Osteocyte (in vitro differentiated cells): ENCODE data around the gene FNDC3B. TPM values are rescaled to one million over a fixed set of nuclear protein-coding genes. Genes with fewer than 3 reads are reported as not detected.

Experiments
- DNase-seq: peaks from one replicate; pipeline ENCODE4 v3.0.0; 2021; ENCODE audit warnings: mixed read lengths; ENCODE audit not compliant: unreplicated experiment; ENCODE audit errors: extremely low spot score
- H3K27ac Mint-ChIP-seq: one replicate; pipeline ENCODE4 v1.8.0; 2021; ENCODE audit warnings: mild to moderate bottlenecking, mixed read lengths; ENCODE audit not compliant: unreplicated experiment
- H3K27me3 Mint-ChIP-seq: one replicate; pipeline ENCODE4 v1.8.0; 2021; ENCODE audit warnings: mixed read lengths; ENCODE audit not compliant: unreplicated experiment
- H3K36me3 Mint-ChIP-seq: one replicate; pipeline ENCODE4 v1.8.0; 2021; ENCODE audit warnings: mixed read lengths; ENCODE audit not compliant: unreplicated experiment
- H3K4me1 Mint-ChIP-seq: one replicate; pipeline ENCODE4 v1.8.0; 2021; ENCODE audit warnings: mixed read lengths; ENCODE audit not compliant: unreplicated experiment
- H3K4me3 Mint-ChIP-seq: one replicate; pipeline ENCODE4 v1.8.0; 2021; ENCODE audit warnings: mild to moderate bottlenecking, moderate library complexity, mixed read lengths; ENCODE audit not compliant: unreplicated experiment
- H3K9me3 Mint-ChIP-seq: one replicate; pipeline ENCODE4 v1.8.0; 2021; ENCODE audit warnings: mixed read lengths; ENCODE audit not compliant: unreplicated experiment
- CTCF ChIP-seq: fragments of 200-600 bp; sonication (generic); IDR thresholded peaks from 2 replicates; pipeline ENCODE4 v1.5.0; 2021; ENCODE audit warnings: antibody characterized with exemption, mild to moderate bottlenecking, moderate library complexity
- total RNA-seq: library from RNA; stranded (reverse); gene quantifications from 2 replicates; pipeline ENCODE4 v1.2.1, GENCODE V29; 2021

The FNDC3B gene
- total RNA-seq, 1 donor from 2014 or later: 240 TPM

- Mint-ChIP-seq H3K4me1 (peaks cover 86% of the 10 kb centered on the region), H3K36me3 (peaks cover 7% of the 10 kb centered on the region), H3K27me3 (no peaks in the 10 kb centered on the region), H3K27ac (peak overlapping the region; percentile 87), H3K4me3 (no peak overlapping the region), H3K9me3 (no peaks in the 10 kb centered on the region)
- no peak for DNase-seq
- no peak for TF ChIP-seq CTCF
Observed at GRCh38 chr3:172102883-172103310, 63.5 kb downstream of the FNDC3B start.

GRCh38 chr3:172103724-172104123 lies 64.3 kb downstream of the FNDC3B start:
- no peak for TF ChIP-seq CTCF
- H3K36me3 Mint-ChIP-seq: peaks cover 8% of the 10 kb centered on the region
- no peaks in the 10 kb centered on the region for H3K27me3 Mint-ChIP-seq
- no peak overlapping the region for H3K4me3 Mint-ChIP-seq
- no peaks in the 10 kb centered on the region for H3K9me3 Mint-ChIP-seq
- H3K27ac Mint-ChIP-seq: peak overlapping the region; percentile 87
- no peak for DNase-seq
- H3K4me1 Mint-ChIP-seq: peaks cover 86% of the 10 kb centered on the region

GRCh38 chr3:172104471-172105072 lies 65.2 kb downstream of the FNDC3B start:
- no peak for TF ChIP-seq CTCF
- Mint-ChIP-seq H3K4me3 (no peak overlapping the region), H3K4me1 (peaks cover 79% of the 10 kb centered on the region), H3K27ac (peak overlapping the region; percentile 87), H3K36me3 (peaks cover 10% of the 10 kb centered on the region), H3K27me3 (no peaks in the 10 kb centered on the region), H3K9me3 (no peaks in the 10 kb centered on the region)
- no peak for DNase-seq

- DNase-seq: no peak
- Mint-ChIP-seq H3K36me3 (peaks cover 15% of the 10 kb centered on the region), H3K4me1 (peaks cover 69% of the 10 kb centered on the region), H3K27ac (peak overlapping the region; percentile 87), H3K9me3 (no peaks in the 10 kb centered on the region), H3K4me3 (no peak overlapping the region), H3K27me3 (no peaks in the 10 kb centered on the region)
- TF ChIP-seq CTCF: no peak
Observed at GRCh38 chr3:172106037-172106954, 66.9 kb downstream of the FNDC3B start.

- H3K4me3 Mint-ChIP-seq: no peak overlapping the region
- H3K36me3 Mint-ChIP-seq: peaks cover 17% of the 10 kb centered on the region
- H3K4me1 Mint-ChIP-seq: peaks cover 68% of the 10 kb centered on the region
- no peak for DNase-seq
- no peak for TF ChIP-seq CTCF
- no peaks in the 10 kb centered on the region for H3K9me3 Mint-ChIP-seq
- no peaks in the 10 kb centered on the region for H3K27me3 Mint-ChIP-seq
- H3K27ac Mint-ChIP-seq: peak overlapping the region; percentile 87
Observed at GRCh38 chr3:172106989-172107388, 67.6 kb downstream of the FNDC3B start.
